WERI-Rb-1 (cell line): Measurements from ENCODE around the gene ZNF684.
A peak's percentile ranks its signal among the peaks of the same experiment; 100 is the strongest.
"Not testable (repeated sequence)": the region's sequence is repeated elsewhere in the genome, so short reads cannot be mapped to it uniquely, and the experiment has no call there.

Experiments
- DNase-seq: peaks from one replicate; pipeline ENCODE4 v3.0.0-alpha.2; 2020
- H3K27ac ChIP-seq: fragments of 250-450 bp; sonication (Bioruptor Pico); 2 replicates; pipeline ENCODE4 v1.5.1; 2020; ENCODE audit warnings: mild to moderate bottlenecking, moderate library complexity
- H3K27me3 ChIP-seq: fragments of 250-450 bp; sonication (Bioruptor Pico); 2 replicates; pipeline ENCODE4 v1.5.1; 2021; ENCODE audit warnings: mild to moderate bottlenecking, low read depth, moderate library complexity; ENCODE audit not compliant: insufficient read depth, severe bottlenecking
- H3K36me3 ChIP-seq: fragments of 250-450 bp; sonication (Bioruptor Pico); 2 replicates; pipeline ENCODE4 v1.5.1; 2020; ENCODE audit warnings: mild to moderate bottlenecking, moderate library complexity
- H3K4me3 ChIP-seq: 2 replicates; pipeline ENCODE4 v1.5.1; 2011; ENCODE audit warnings: low read depth, mild to moderate bottlenecking, control low read depth, low read length
- H3K9me3 ChIP-seq: fragments of 250-450 bp; sonication (Bioruptor Pico); 2 replicates; pipeline ENCODE4 v1.5.1; 2021; ENCODE audit warnings: mild to moderate bottlenecking, moderate library complexity; ENCODE audit not compliant: severe bottlenecking
- CTCF ChIP-seq: IDR thresholded peaks from 2 replicates; pipeline ENCODE4 v1.5.1; 2011; ENCODE audit warnings: low read depth, mild to moderate bottlenecking, control low read depth, inconsistent platforms, low read length

Gene ZNF684

GRCh38 chr1:40531381-40532061, at the start of gene ZNF684:
ZNF684 (plus strand) TSS chr1:40531637; CDS start chr1:40533167, 1,530 bp downstream.
- H3K27ac ChIP-seq, result peak within 1 kb of the TSS; percentile 80
- no peaks in the 10 kb centered on the region for H3K9me3 ChIP-seq
- no peak for TF ChIP-seq CTCF
- peak within 1 kb of the TSS; percentile 92 for H3K4me3 ChIP-seq
- H3K36me3 ChIP-seq, result no peaks in the 10 kb centered on the region
- H3K27me3 ChIP-seq, result no peaks in the 10 kb centered on the region
- peak; percentile 95 for DNase-seq

DNA sequence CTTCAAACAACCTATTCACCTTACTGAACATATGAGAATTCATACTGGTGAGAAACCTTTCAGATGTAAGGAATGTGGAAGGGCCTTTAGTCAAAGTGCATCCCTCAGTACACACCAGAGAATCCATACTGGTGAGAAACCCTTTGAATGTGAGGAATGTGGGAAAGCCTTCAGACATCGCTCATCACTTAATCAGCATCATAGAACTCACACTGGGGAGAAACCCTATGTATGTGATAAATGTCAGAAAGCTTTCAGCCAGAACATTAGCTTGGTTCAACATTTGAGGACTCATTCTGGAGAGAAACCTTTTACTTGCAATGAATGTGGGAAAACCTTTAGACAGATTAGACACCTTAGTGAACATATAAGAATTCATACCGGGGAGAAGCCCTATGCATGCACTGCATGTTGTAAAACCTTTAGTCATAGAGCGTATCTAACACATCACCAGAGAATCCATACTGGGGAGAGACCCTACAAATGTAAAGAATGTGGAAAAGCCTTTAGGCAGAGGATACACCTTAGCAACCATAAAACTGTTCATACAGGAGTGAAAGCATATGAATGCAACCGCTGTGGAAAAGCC, 36.0 kb upstream of the ZNF684 start:
- DNase-seq, result no peak
- peaks cover 28% of the 10 kb centered on the region for H3K9me3 ChIP-seq
- no peaks in the 10 kb centered on the region for H3K27me3 ChIP-seq
- TF ChIP-seq CTCF, result no peak
- no peak overlapping the region for H3K27ac ChIP-seq
- H3K4me3 ChIP-seq, result no peak overlapping the region
- H3K36me3 ChIP-seq, result peaks cover 55% of the 10 kb centered on the region

DNA sequence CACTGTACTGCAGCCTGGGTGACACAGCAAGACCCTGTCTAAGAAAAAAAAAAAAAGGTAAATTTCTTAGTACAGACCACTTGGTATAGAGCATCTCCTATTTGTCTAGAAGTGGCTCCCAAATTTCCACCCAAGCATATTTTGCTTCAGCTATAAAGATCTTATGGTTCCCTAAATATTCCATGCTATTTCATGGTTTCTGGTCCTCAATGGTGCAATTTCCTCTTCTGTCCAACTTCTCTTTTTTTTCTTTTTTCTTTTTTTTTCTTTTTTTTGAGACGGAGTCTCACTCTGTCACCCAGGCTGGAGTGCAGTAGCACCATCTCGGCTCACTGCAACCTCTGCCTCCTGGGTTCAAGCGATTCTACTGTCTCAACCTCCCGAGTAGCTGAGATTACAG, 28.8 kb upstream of the ZNF684 start:
- not testable (repeated sequence) for DNase-seq, H3K4me3 ChIP-seq, H3K27me3 ChIP-seq, H3K27ac ChIP-seq, H3K9me3 ChIP-seq, H3K36me3 ChIP-seq

DNA sequence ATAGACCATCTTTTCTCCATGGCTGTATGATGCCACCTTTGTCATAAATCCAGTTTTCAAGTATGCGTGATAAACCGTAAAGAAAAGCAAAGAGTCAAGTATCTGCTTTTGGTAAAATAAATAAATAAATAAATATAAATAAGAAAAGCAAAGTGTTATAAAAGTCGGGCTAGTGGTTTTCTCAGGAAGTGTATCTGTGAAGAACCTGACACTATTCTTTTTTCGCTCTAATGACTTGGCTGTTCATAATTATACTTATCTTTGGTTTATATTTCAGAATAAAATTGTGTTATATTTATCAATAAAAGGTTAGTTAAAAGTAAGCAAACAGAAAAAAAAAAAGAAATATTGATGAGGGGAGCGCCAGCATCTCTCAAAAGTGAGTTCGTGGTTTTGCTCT, 23.5 kb upstream of the ZNF684 start:
- no peak for TF ChIP-seq CTCF
- H3K36me3 ChIP-seq, result peaks cover 16% of the 10 kb centered on the region
- H3K9me3 ChIP-seq, result peaks cover 10% of the 10 kb centered on the region
- no peak for DNase-seq
- H3K27ac ChIP-seq, result peak overlapping the region; percentile 85
- H3K4me3 ChIP-seq, result peak overlapping the region; percentile 82
- H3K27me3 ChIP-seq, result no peaks in the 10 kb centered on the region

- Histone ChIP-seq H3K4me3 (peak within 1 kb of the TSS; percentile 82), H3K36me3 (peaks cover 16% of the 10 kb centered on the region), H3K27me3 (no peaks in the 10 kb centered on the region), H3K9me3 (peaks cover 10% of the 10 kb centered on the region), H3K27ac (peak within 1 kb of the TSS; percentile 85)
- no peak for TF ChIP-seq CTCF
- peak; percentile 87 for DNase-seq
These were observed 22.8 kb upstream of the ZNF684 start, which contains the start of gene EXO5 for GRCh38 chr1:40508375-40509341. EXO5 (plus strand) TSS chr1:40508767; CDS start chr1:40514545, 5,778 bp downstream.

DNA sequence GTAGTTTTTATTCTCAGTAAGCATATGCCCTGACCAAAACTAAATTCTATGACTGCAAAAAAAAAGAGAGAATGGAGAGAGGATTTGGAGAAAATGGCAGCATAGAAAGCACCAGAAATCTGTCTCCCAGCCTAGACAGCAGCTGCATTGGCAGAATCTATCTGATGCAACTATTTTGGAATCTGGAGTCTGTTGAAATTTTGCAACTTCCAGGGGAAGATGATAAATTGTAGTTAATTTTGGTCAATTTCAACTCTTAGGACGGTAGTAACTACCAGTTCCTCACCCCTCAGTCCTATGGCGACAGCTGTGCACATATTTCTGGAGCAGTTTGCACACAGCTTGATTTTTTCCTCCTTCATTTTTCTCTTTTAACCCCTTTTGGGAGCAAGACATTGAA, 11.9 kb upstream of the ZNF684 start:
- TF ChIP-seq CTCF, result no peak
- no peaks in the 10 kb centered on the region for H3K27me3 ChIP-seq
- no peak for DNase-seq
- no peak overlapping the region for H3K4me3 ChIP-seq
- no peak overlapping the region for H3K27ac ChIP-seq
- H3K9me3 ChIP-seq, result peaks cover 8% of the 10 kb centered on the region
- peaks cover 21% of the 10 kb centered on the region for H3K36me3 ChIP-seq
